Esophagus muscularis mucosa (tissue), 3 donors: ENCODE results near the gene ST8SIA6.

Source experiments
- CTCF ChIP-seq, 3 experiments: fragments of 200-600 bp in 2 of 3; fragments of 450-650 bp in 1 of 3; sonication (generic) in 2 of 3; IDR thresholded peaks; one replicate each; pipeline ENCODE4 v1.5.1; 2017 to 2019; ENCODE audit warnings: antibody characterized with exemption in 3 of 3, mild to moderate bottlenecking in 2 of 3, moderate library complexity in 1 of 3
- POLR2A ChIP-seq: fragments of 450-650 bp; IDR thresholded peaks from one replicate; pipeline ENCODE4 v1.6.1; 2017; ENCODE audit warnings: antibody characterized with exemption, moderate library complexity, mild to moderate bottlenecking, low read depth
- POLR2AphosphoS5 ChIP-seq, 2 donors: sonication (generic); formaldehyde crosslinking; IDR thresholded peaks; one replicate each; pipeline ENCODE4 v1.6.1; 2017; ENCODE audit warnings: antibody characterized with exemption in 2 of 2

DNA sequence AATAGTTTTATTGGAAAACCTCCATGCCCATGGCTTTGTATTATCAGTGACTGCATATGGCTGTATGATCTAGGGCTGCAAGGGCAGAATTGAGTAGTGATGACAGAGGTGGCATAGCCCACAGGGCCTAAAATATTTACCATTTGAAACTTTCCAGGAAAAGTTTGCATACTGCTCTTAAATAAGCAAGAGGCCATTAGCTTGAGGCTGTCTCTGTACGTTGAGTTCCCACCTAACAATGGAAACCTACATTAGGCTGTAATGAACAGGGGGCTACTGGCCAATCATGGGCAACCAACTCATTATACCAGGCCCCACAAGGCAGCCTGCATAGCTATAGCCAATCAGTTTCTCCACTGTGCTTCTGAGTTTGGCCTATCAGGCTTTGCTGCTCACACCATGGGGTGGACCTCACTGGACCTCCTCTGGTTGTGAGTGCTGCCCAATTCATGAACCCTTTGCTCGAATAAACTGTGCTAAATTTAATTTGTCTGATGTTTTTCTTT is 673 bp upstream of the ST8SIA6 start:
- TF ChIP-seq POLR2A (no peak), CTCF (IDR thresholded peaks at IDR 0.05) (no peak), POLR2AphosphoS5 (IDR thresholded peaks at IDR 0.05) (no peak)
